Measurements from ENCODE around the gene GEMIN5. TPM values are rescaled to one million over a fixed set of nuclear protein-coding genes. Genes with fewer than 3 reads are reported as not detected.

GEMIN5 gene
- total and polyA plus RNA-seq, 2 of the 4 experiments (the other 2 are of a cell fraction) = 9.0 to 31.5 TPM

DNA sequence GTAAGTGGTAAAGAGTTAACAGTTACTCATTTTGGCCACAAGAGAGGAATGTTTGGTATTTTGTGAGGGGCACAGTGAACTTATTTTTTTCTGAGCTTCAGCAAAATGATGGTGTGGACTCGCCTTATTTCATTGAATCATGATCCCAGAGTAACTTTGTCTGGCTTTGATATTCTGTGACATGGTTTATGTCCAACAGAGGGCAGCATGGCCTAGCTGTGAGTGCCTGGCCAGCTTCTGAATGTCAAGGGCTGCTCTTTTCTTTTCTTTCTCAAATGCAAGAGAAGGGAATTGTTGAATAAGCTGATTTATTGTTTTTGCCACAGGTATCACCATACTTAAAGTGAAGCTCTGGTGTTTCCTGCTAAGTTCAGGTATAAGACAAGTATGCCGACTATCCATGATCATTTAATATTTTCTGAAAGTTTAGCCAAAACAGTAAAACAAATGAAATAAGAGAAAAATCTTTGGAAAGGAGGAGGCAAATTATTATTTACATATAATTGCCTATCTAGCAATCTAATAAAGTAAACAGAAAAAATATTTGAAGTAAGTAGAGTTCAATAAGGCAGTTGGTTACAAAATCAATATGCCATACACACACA is 34.6 kb upstream of the GEMIN5 start (continued):
- TF ChIP-seq FOS (IDR thresholded peaks at IDR 0.05; ENCODE audit: low read depth, low read length) = no peak

GRCh38 chr5:154971501-154971900 is 33.5 kb upstream of the GEMIN5 start:
- no peak overlapping the region for H3K9ac ChIP-seq (ENCODE audit: low read depth, low read length)
- H3K4me3 ChIP-seq (ENCODE audit: insufficient read depth, low read depth, low read length) = no peak overlapping the region
- no peak overlapping the region for H2AFZ ChIP-seq (replicated peaks; ENCODE audit: low read length, poor library complexity)
- no peak overlapping the region for H2BK20ac ChIP-seq (ENCODE audit: low read depth, low read length)
- H3K14ac ChIP-seq (replicated peaks; ENCODE audit: low read depth, low read length) = no peak overlapping the region
- H2BK15ac ChIP-seq (ENCODE audit: low read depth, low read length) = no peak overlapping the region
- ChIA-PET POLR2A (ENCODE audit: unreplicated experiment) (no interaction called here), CTCF (interaction anchor here (1.2 to 2.4 kb wide), 4 partner anchors 11 to 176 kb away, joined by 3 to 11 read pairs (median 6); no protein-coding TSS in a partner anchor)
- no peak overlapping the region for H2BK120ac ChIP-seq (ENCODE audit: low read depth, low read length)
- H3K79me1 ChIP-seq (ENCODE audit: low read depth in 1 of 2, low read length in 2 of 2) = 0 out of 4 replicates have a peak, but pooled peaks cover 0 to under 1% of the 10 kb centered on the region in 2 experiments
- no peak overlapping the region for H3K27ac ChIP-seq (ENCODE audit: insufficient read depth, low read length)
- peaks cover 4% of the 10 kb centered on the region for H3K36me3 ChIP-seq (ENCODE audit: control insufficient read depth, insufficient read depth, low read length)
- TF ChIP-seq RFX5 (IDR thresholded peaks at IDR 0.05; ENCODE audit: low read depth, low read length) (no peak), SMC3 (IDR thresholded peaks at IDR 0.05; ENCODE audit: low read depth, low read length) (no peak), CEBPB (IDR thresholded peaks at IDR 0.05; ENCODE audit: low read depth, low read length) (no peak), MAFK (IDR thresholded peaks at IDR 0.05; ENCODE audit: low read depth, low read length) (no peak), BHLHE40 (IDR thresholded peaks at IDR 0.05; ENCODE audit: low read depth, low read length) (no peak), NFE2L2 (IDR thresholded peaks at IDR 0.05; ENCODE audit: low read depth, low read length) (no peak), FOS (IDR thresholded peaks at IDR 0.05; ENCODE audit: low read depth, low read length) (no peak), POLR2A (IDR thresholded peaks at IDR 0.05; ENCODE audit: low read depth, low read length) (no peak), MAZ (IDR thresholded peaks at IDR 0.05; ENCODE audit: borderline replicate concordance, low read depth, low read length) (no peak), MXI1 (IDR thresholded peaks at IDR 0.05; ENCODE audit: borderline replicate concordance, low read depth, low read length) (no peak), USF2 (IDR thresholded peaks at IDR 0.05; ENCODE audit: low read depth, low read length) (no peak)
- TF ChIP-seq, protein P1, sequence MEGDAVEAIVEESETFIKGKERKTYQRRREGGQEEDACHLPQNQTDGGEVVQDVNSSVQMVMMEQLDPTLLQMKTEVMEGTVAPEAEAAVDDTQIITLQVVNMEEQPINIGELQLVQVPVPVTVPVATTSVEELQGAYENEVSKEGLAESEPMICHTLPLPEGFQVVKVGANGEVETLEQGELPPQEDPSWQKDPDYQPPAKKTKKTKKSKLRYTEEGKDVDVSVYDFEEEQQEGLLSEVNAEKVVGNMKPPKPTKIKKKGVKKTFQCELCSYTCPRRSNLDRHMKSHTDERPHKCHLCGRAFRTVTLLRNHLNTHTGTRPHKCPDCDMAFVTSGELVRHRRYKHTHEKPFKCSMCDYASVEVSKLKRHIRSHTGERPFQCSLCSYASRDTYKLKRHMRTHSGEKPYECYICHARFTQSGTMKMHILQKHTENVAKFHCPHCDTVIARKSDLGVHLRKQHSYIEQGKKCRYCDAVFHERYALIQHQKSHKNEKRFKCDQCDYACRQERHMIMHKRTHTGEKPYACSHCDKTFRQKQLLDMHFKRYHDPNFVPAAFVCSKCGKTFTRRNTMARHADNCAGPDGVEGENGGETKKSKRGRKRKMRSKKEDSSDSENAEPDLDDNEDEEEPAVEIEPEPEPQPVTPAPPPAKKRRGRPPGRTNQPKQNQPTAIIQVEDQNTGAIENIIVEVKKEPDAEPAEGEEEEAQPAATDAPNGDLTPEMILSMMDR (conservative IDR thresholded peaks at IDR 0.05; ENCODE audit: low read depth, low read length) = no peak
- peak; percentile 38 for DNase-seq
- H3K27me3 ChIP-seq (ENCODE audit: control insufficient read depth, insufficient read depth, low read length) = no peaks in the 10 kb centered on the region
- in situ Hi-C loops (cut with MboI; ENCODE audit: low sequenced_read_pairs) = loop anchor here (10.0 kb wide), 1 partner anchor 1853 kb away; no protein-coding TSS in a partner anchor
- no peak overlapping the region for H2BK5ac ChIP-seq (ENCODE audit: low read depth, low read length, poor library complexity, severe bottlenecking)
- H3K56ac ChIP-seq (ENCODE audit: extremely low read depth, insufficient read depth, low read length) = no peak overlapping the region
- dilution Hi-C loops (cut with HindIII; ENCODE audit: low sequenced_read_pairs, unreplicated experiment) = no loop called here
- no TSS peak for BruUV-seq (replicated peaks)
- no peaks in the 10 kb centered on the region; the same call in 1 of the 2 replicates for H3K9me3 ChIP-seq (ENCODE audit: control insufficient read depth, insufficient read depth, low read length)
- no peak overlapping the region for H2AK9ac ChIP-seq (replicated peaks; ENCODE audit: low read depth, low read length, poor library complexity)
- intact Hi-C loops (cut with micrococcal nuclease) = loop anchor here (10.0 kb wide), 1 partner anchor 1853 kb away; no protein-coding TSS in a partner anchor
- no peak overlapping the region for H3K4ac ChIP-seq (ENCODE audit: low read depth, low read length)
- H3K23ac ChIP-seq (ENCODE audit: low read depth, low read length) = no peak overlapping the region
- no peak overlapping the region for H4K5ac ChIP-seq (ENCODE audit: low read depth, low read length)
- H4K91ac ChIP-seq (ENCODE audit: insufficient read depth, low read depth, low read length) = no peak overlapping the region
- no peak for ATAC-seq (ENCODE audit: low read depth)
- H3K18ac ChIP-seq (ENCODE audit: low read depth, low read length) = no peak overlapping the region
- H3K4me2 ChIP-seq (ENCODE audit: low read depth, low read length) = no peak overlapping the region
- no peak overlapping the region for H4K8ac ChIP-seq (ENCODE audit: low read depth in 2 of 2, low read length in 2 of 2)
- no peaks in the 10 kb centered on the region for H4K20me1 ChIP-seq (ENCODE audit: insufficient read depth, low read length)
- H3K9me1 ChIP-seq (ENCODE audit: insufficient read depth, low read length) = no peaks in the 10 kb centered on the region
- H2AK5ac ChIP-seq (ENCODE audit: low read depth, low read length) = no peak overlapping the region
- no CpG with 5 or more reads among the region's 2 CpGs for WGBS, 2 experiments (ENCODE audit: extremely low coverage in 2 of 2, insufficient read length in 1 of 2)
- peaks cover 1% of the 10 kb centered on the region; the same call in 1 of the 2 replicates for H3K4me1 ChIP-seq (ENCODE audit: control insufficient read depth, insufficient read depth, low read length)

Data from IMR-90 (cell line).